Keratinocyte (primary cell): ENCODE results near the gene CSRP1. TPM values are rescaled to one million over a fixed set of nuclear protein-coding genes. Genes with fewer than 3 reads are reported as not detected.

Source experiments
- DNase-seq: peaks from one replicate; pipeline ENCODE4 v3.0.0-alpha.2; 2011; ENCODE audit warnings: low read depth, missing footprints, low spot score
- FAIRE-seq: peaks from 2 replicates; lab custom pipeline; 2011; peaks lifted over from hg19 to GRCh38; lab: Jason Lieb, UNC
- H2AFZ ChIP-seq: 2 replicates; pipeline ENCODE4 v1.6.0; 2012; ENCODE audit warnings: low read length, control low read depth, inconsistent platforms; ENCODE audit not compliant: control insufficient read depth
- H3K27ac ChIP-seq: 2 replicates; pipeline ENCODE4 v1.5.1; 2011; ENCODE audit warnings: low read length; ENCODE audit not compliant: control insufficient read depth, insufficient read depth
- H3K27me3 ChIP-seq: 3 replicates; pipeline ENCODE4 v1.6.0; 2011; ENCODE audit warnings: low read length; ENCODE audit not compliant: control insufficient read depth, insufficient read depth; ENCODE audit errors: extremely low read depth
- H3K36me3 ChIP-seq, 2 experiments: 2 replicates in 1 of 2; 3 replicates in 1 of 2; pipeline ENCODE4 v1.5.1; 2011; ENCODE audit warnings: low read length in 2 of 2, mild to moderate bottlenecking in 1 of 2; ENCODE audit not compliant: control insufficient read depth in 2 of 2, insufficient read depth in 2 of 2; ENCODE audit errors: extremely low read depth in 1 of 2
- H3K4me1 ChIP-seq: 3 replicates; pipeline ENCODE4 v1.5.1; 2011; ENCODE audit warnings: low read length; ENCODE audit not compliant: control insufficient read depth, insufficient read depth; ENCODE audit errors: extremely low read depth
- H3K4me2 ChIP-seq: 3 replicates; pipeline ENCODE4 v1.6.0; 2011; ENCODE audit warnings: low read depth, low read length; ENCODE audit not compliant: control insufficient read depth, insufficient read depth; ENCODE audit errors: extremely low read depth
- H3K4me3 ChIP-seq, 3 experiments: fragments of 200-600 bp in 1 of 3; sonication (generic) in 1 of 3; 2 replicates in 2 of 3; 3 replicates in 1 of 3; pipeline ENCODE4 v1.5.1; 2011 to 2016; ENCODE audit warnings: low read length in 3 of 3, mild to moderate bottlenecking in 3 of 3, control low read depth in 2 of 3, inconsistent platforms in 1 of 3, low read depth in 1 of 3, mixed read lengths in 1 of 3, mixed run types in 1 of 3, moderate library complexity in 1 of 3; ENCODE audit not compliant: control insufficient read depth in 2 of 3, insufficient read depth in 2 of 3; ENCODE audit errors: extremely low read depth in 1 of 3
- H3K79me2 ChIP-seq: 2 replicates; pipeline ENCODE4 v1.6.0; 2012; ENCODE audit warnings: low read length; ENCODE audit not compliant: control insufficient read depth, insufficient read depth
- H3K9ac ChIP-seq: 3 replicates; pipeline ENCODE4 v1.6.0; 2011; ENCODE audit warnings: low read length; ENCODE audit not compliant: control insufficient read depth, insufficient read depth; ENCODE audit errors: extremely low read depth
- H3K9me1 ChIP-seq: 3 replicates; pipeline ENCODE4 v1.6.0; 2011; ENCODE audit warnings: low read length; ENCODE audit not compliant: control insufficient read depth, insufficient read depth; ENCODE audit errors: extremely low read depth
- H3K9me3 ChIP-seq: 2 replicates; pipeline ENCODE4 v1.5.1; 2012; ENCODE audit warnings: low read depth, low read length; ENCODE audit not compliant: control insufficient read depth
- H4K20me1 ChIP-seq: 3 replicates; pipeline ENCODE4 v1.6.0; 2011; ENCODE audit warnings: low read length; ENCODE audit not compliant: control insufficient read depth, insufficient read depth; ENCODE audit errors: extremely low read depth
- EZH2 ChIP-seq: IDR thresholded peaks from one replicate; pipeline ENCODE4 v1.6.1; 2012; ENCODE audit warnings: inconsistent platforms, mild to moderate bottlenecking, low read length, moderate library complexity
- dilution Hi-C: fragments of 300-500 bp; cut with MboI; formaldehyde crosslinking; loops from one replicate; pipeline ENCODE4 v1.7.0; 2020; ENCODE audit warnings: low sequenced_read_pairs; ENCODE audit not compliant: extremely low pct_ligation_motif_present
- polyA plus RNA-seq, 5 experiments: library from polyadenylated mRNA; depleted of rRNA in 3 of 5; stranded (reverse) in 3 of 5; stranded (forward) in 1 of 5; unstranded in 1 of 5; fragments of >200 nt; gene quantifications; 1 replicate in 1 of 5; 2 replicates in 3 of 5; 3 replicates in 1 of 5; pipeline versions ENCODE4 v1.2.1 to v1.2.3, GENCODE V29; 2011 to 2012; ENCODE audit warnings: missing spikeins in 2 of 5, low read depth in 1 of 5, low replicate concordance in 1 of 5
- TF ChIP-seq, protein P1 (sequence below), 3 experiments: IDR thresholded peaks in 1 of 3; conservative IDR thresholded peaks in 1 of 3; optimal IDR thresholded peaks in 1 of 3; 2 replicates in 2 of 3; 3 replicates in 1 of 3; pipeline versions ENCODE3 to v1.5.1; 2011; ENCODE audit warnings: low read length in 3 of 3, mild to moderate bottlenecking in 3 of 3, moderate library complexity in 2 of 3, control low read depth in 1 of 3, inconsistent platforms in 1 of 3; ENCODE audit not compliant: insufficient read depth in 2 of 3; ENCODE audit errors: extremely low read depth in 1 of 3

CSRP1 gene
- polyA plus RNA-seq, 1 donor (not counting 4 experiments of a cell fraction or from before 2014, with no cell fraction given) = 168 TPM

DNA sequence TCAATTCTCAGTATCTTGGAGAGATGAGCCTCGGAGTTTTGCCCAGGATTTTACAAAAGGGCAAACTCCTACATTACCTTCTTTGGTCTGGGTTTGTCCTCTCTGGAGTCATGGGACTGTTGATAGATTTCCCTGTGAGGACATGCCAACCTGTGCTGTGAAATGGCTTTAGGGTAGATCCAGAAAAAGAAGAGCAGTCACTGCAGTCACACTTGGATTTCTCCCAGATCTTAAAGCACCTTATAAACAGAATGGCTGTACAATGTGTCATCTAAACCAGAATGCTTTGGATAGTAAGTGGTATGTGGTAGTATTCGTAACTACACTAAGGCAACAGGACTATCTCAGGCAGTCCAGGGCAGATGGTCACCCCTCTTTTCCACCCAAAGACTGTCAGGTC, 1.9 kb upstream of the CSRP1 start:
- FAIRE-seq (no peak), DNase-seq (no peak)
- Histone ChIP-seq H3K9ac (no peak overlapping the region), H3K9me1 (peaks cover 5% of the 10 kb centered on the region), H3K79me2 (peaks cover 29% of the 10 kb centered on the region), H3K4me3 (no peak overlapping the region), H3K9me3 (no peaks in the 10 kb centered on the region), H3K27ac (no peak overlapping the region), H3K4me2 (no peak overlapping the region), H3K27me3 (no peaks in the 10 kb centered on the region), H3K36me3 (no peaks in the 10 kb centered on the region), H4K20me1 (peaks cover 3% of the 10 kb centered on the region), H3K4me1 (peaks cover 36% of the 10 kb centered on the region), H2AFZ (no peak overlapping the region)
- dilution Hi-C loops = no loop called here
- TF ChIP-seq, protein P1, sequence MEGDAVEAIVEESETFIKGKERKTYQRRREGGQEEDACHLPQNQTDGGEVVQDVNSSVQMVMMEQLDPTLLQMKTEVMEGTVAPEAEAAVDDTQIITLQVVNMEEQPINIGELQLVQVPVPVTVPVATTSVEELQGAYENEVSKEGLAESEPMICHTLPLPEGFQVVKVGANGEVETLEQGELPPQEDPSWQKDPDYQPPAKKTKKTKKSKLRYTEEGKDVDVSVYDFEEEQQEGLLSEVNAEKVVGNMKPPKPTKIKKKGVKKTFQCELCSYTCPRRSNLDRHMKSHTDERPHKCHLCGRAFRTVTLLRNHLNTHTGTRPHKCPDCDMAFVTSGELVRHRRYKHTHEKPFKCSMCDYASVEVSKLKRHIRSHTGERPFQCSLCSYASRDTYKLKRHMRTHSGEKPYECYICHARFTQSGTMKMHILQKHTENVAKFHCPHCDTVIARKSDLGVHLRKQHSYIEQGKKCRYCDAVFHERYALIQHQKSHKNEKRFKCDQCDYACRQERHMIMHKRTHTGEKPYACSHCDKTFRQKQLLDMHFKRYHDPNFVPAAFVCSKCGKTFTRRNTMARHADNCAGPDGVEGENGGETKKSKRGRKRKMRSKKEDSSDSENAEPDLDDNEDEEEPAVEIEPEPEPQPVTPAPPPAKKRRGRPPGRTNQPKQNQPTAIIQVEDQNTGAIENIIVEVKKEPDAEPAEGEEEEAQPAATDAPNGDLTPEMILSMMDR (optimal IDR thresholded peaks at IDR 0.05 in 1 of 3, IDR thresholded peaks at IDR 0.05 in 1 of 3, conservative IDR thresholded peaks at IDR 0.05 in 1 of 3; ENCODE audit: extremely low read depth in 1 of 3, insufficient read depth in 2 of 3, low read length in 3 of 3) = no peak
- no peak for TF ChIP-seq EZH2

DNA sequence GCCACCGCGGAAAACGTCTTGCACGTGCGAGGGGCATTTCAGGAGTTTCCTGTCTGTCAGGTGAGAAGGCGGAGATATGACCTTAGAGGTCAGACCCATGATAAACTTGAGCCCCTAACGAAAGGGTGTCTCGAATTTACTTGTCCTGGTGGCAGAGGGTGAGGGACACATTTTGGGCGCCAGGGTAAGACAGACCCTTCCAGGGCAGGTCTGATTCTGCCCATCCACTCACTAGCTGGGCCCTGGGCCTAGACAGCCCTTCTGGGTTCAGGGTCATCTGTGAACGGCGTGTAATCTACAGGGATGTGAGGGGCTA, 395 bp upstream of the CSRP1 start:
- dilution Hi-C loops = no loop called here
- Histone ChIP-seq H3K9ac (peak overlapping the region; percentile 79), H3K4me1 (peaks cover 43% of the 10 kb centered on the region), H3K27me3 (no peaks in the 10 kb centered on the region), H3K4me3 (peak overlapping the region; percentile 63 to 75 (median 63)), H4K20me1 (peaks cover 3% of the 10 kb centered on the region), H3K4me2 (peak overlapping the region; percentile 87), H3K9me3 (no peaks in the 10 kb centered on the region), H3K27ac (peak overlapping the region; percentile 79), H3K79me2 (peaks cover 44% of the 10 kb centered on the region), H3K36me3 (peaks cover 1 to 2% of the 10 kb centered on the region in 2 experiments), H2AFZ (peak overlapping the region; percentile 82), H3K9me1 (peaks cover 5% of the 10 kb centered on the region)
- no peak for TF ChIP-seq EZH2
- TF ChIP-seq, protein P1 (optimal IDR thresholded peaks at IDR 0.05 in 1 of 3, IDR thresholded peaks at IDR 0.05 in 1 of 3, conservative IDR thresholded peaks at IDR 0.05 in 1 of 3; ENCODE audit: extremely low read depth in 1 of 3, insufficient read depth in 2 of 3, low read length in 3 of 3) = no peak
- FAIRE-seq (no peak), DNase-seq (no peak)
